C4-2B (cell line): ENCODE data around the gene PTDSS2.

Experiments
- CTCF ChIP-seq: fragments of 450-650 bp; conservative IDR thresholded peaks from 2 replicates; pipeline ENCODE4 v1.5.1; 2017; ENCODE audit warnings: mild to moderate bottlenecking
- ZFX ChIP-seq: fragments of 450-650 bp; IDR thresholded peaks from 2 replicates; pipeline ENCODE4 v1.6.1; 2017

GRCh38 chr11:461626-462025 lies 11.5 kb downstream of the PTDSS2 start:
- no peak for TF ChIP-seq CTCF
- no peak for TF ChIP-seq ZFX
